ENCODE results near the gene SLC37A1. TPM values are rescaled to one million over a fixed set of nuclear protein-coding genes. Genes with fewer than 3 reads are reported as not detected.

SLC37A1 gene
- total RNA-seq, 2 experiments from 2014 or later, result 18.9 to 19.2 TPM

DNA sequence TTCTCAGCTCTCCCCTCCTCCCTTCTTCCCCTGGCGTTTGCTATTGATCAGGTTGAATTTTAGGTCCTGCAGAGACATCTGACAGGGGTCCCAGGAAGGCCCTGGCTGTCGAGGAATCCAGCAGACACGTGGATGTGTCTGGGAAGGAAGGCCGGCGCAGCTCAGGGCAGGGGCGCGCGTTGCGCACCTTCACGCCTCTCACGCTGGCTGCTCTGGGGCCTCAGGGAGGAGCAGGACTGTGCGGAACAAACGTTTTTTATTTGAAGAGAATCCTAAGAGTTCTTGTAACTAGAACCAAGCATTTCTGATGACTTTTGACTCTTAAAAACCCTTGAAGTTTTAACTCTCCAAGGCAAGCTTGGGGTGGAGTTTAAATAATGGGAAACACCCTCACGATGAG lies 54.2 kb downstream of the SLC37A1 start:
- Mint-ChIP-seq H3K27me3 (ENCODE audit: low read depth) (no peaks in the 10 kb centered on the region), H3K27ac (no peak overlapping the region), H3K4me1 (ENCODE audit: low read depth) (no peaks in the 10 kb centered on the region), H3K9me3 (ENCODE audit: insufficient read depth) (no peaks in the 10 kb centered on the region), H3K4me3 (no peak overlapping the region), H3K36me3 (ENCODE audit: low read depth) (peaks cover 12% of the 10 kb centered on the region)
- no peak for DNase-seq
- ATAC-seq, result no peak
- ChIA-PET CTCF (no interaction called here), POLR2A (no interaction called here)

DNA sequence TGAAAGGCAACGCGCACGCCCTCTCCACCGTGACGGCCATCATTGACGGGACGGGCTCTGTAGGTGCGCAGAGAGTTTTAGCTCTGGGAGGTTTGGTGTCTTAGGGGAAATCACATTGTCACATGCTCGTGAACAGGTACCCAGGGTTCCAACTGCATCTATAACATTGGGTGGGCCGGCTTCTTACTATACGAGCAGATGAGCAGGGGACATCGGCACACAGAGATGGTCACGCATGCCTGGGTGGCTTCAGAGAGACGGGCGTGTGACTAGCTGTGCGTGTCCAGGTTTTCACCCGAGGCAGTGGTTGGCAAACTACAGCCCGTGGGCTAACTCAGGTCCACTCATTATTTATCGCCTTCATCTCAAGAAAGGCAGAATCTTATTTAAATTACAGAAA lies 54.7 kb downstream of the SLC37A1 start:
- H3K27ac Mint-ChIP-seq, result no peak overlapping the region

GRCh38 chr21:42568866-42569731 lies 55.4 kb downstream of the SLC37A1 start:
- no peak for ATAC-seq
- Mint-ChIP-seq H3K27ac (no peak overlapping the region), H3K27me3 (ENCODE audit: low read depth) (no peaks in the 10 kb centered on the region), H3K4me3 (no peak overlapping the region), H3K4me1 (ENCODE audit: low read depth) (no peaks in the 10 kb centered on the region), H3K9me3 (ENCODE audit: insufficient read depth) (no peaks in the 10 kb centered on the region), H3K36me3 (ENCODE audit: low read depth) (peaks cover 12% of the 10 kb centered on the region)
- CTCF ChIA-PET, result no interaction called here
- no peak for DNase-seq
- POLR2A ChIA-PET, result no interaction called here

More for the DNA sequence above, 54.7 kb downstream of the SLC37A1 start:
- DNase-seq (no peak), ATAC-seq (no peak)
- no peak overlapping the region for H3K4me3 Mint-ChIP-seq
- H3K9me3 Mint-ChIP-seq (ENCODE audit: insufficient read depth), result no peaks in the 10 kb centered on the region
- no peaks in the 10 kb centered on the region for H3K4me1 Mint-ChIP-seq (ENCODE audit: low read depth)
- H3K27me3 Mint-ChIP-seq (ENCODE audit: low read depth), result no peaks in the 10 kb centered on the region
- H3K36me3 Mint-ChIP-seq (ENCODE audit: low read depth), result peaks cover 12% of the 10 kb centered on the region
- POLR2A ChIA-PET, result no interaction called here
- CTCF ChIA-PET, result no interaction called here

- Mint-ChIP-seq H3K27ac (no peak overlapping the region), H3K36me3 (ENCODE audit: low read depth) (peaks cover 12% of the 10 kb centered on the region), H3K4me3 (no peak overlapping the region), H3K4me1 (ENCODE audit: low read depth) (no peaks in the 10 kb centered on the region), H3K9me3 (ENCODE audit: insufficient read depth) (no peaks in the 10 kb centered on the region), H3K27me3 (ENCODE audit: low read depth) (no peaks in the 10 kb centered on the region)
- no peak for ATAC-seq
- POLR2A ChIA-PET, result no interaction called here
- no peak for DNase-seq
- CTCF ChIA-PET, result no interaction called here
These were observed 56.2 kb downstream of the SLC37A1 start for GRCh38 chr21:42569732-42570301.

DNA sequence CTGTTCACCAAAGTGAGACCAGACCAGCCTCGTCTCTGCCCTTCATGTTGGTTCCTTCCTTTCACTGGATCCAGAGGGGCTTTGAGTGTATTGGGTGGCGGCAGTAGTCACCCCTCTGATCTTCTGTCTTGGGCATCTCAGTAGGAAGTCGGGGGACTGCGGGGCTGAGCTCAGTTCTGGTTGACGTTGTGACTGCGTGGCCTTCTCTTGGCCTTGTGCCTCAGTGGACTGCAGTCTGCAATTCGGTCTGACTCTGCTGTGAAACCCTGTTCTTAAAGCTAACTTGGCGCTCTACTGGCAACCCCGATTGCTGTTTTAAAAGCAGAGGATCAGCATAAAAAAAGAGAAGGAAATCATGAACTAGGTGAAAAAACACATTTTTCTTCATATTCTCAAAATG lies 56.7 kb downstream of the SLC37A1 start:
- H3K4me3 Mint-ChIP-seq, result no peak overlapping the region
- DNase-seq (no peak), ATAC-seq (no peak)
- no peaks in the 10 kb centered on the region for H3K4me1 Mint-ChIP-seq (ENCODE audit: low read depth)
- ChIA-PET POLR2A (no interaction called here), CTCF (no interaction called here)
- H3K27ac Mint-ChIP-seq, result no peak overlapping the region
- peaks cover 18% of the 10 kb centered on the region for H3K36me3 Mint-ChIP-seq (ENCODE audit: low read depth)
- no peaks in the 10 kb centered on the region for H3K9me3 Mint-ChIP-seq (ENCODE audit: insufficient read depth)
- no peaks in the 10 kb centered on the region for H3K27me3 Mint-ChIP-seq (ENCODE audit: low read depth)

- ATAC-seq (no peak), DNase-seq (no peak)
- CTCF ChIA-PET, result no interaction called here
- peaks cover 23% of the 10 kb centered on the region for H3K36me3 Mint-ChIP-seq (ENCODE audit: low read depth)
- POLR2A ChIA-PET, result no interaction called here
- H3K4me3 Mint-ChIP-seq, result no peak overlapping the region
- no peaks in the 10 kb centered on the region for H3K4me1 Mint-ChIP-seq (ENCODE audit: low read depth)
- H3K9me3 Mint-ChIP-seq (ENCODE audit: insufficient read depth), result peaks cover 3% of the 10 kb centered on the region
- H3K27me3 Mint-ChIP-seq (ENCODE audit: low read depth), result no peaks in the 10 kb centered on the region
- no peak overlapping the region for H3K27ac Mint-ChIP-seq
These were observed 57.3 kb downstream of the SLC37A1 start for GRCh38 chr21:42570841-42571387.

- POLR2A ChIA-PET, result no interaction called here
- Mint-ChIP-seq H3K4me1 (ENCODE audit: low read depth) (no peaks in the 10 kb centered on the region), H3K36me3 (ENCODE audit: low read depth) (peaks cover 29% of the 10 kb centered on the region), H3K27me3 (ENCODE audit: low read depth) (no peaks in the 10 kb centered on the region), H3K27ac (no peak overlapping the region), H3K9me3 (ENCODE audit: insufficient read depth) (peaks cover 10% of the 10 kb centered on the region), H3K4me3 (no peak overlapping the region)
- DNase-seq (no peak), ATAC-seq (no peak)
- CTCF ChIA-PET, result no interaction called here
These were observed 57.9 kb downstream of the SLC37A1 start for GRCh38 chr21:42571391-42572150.

DNA sequence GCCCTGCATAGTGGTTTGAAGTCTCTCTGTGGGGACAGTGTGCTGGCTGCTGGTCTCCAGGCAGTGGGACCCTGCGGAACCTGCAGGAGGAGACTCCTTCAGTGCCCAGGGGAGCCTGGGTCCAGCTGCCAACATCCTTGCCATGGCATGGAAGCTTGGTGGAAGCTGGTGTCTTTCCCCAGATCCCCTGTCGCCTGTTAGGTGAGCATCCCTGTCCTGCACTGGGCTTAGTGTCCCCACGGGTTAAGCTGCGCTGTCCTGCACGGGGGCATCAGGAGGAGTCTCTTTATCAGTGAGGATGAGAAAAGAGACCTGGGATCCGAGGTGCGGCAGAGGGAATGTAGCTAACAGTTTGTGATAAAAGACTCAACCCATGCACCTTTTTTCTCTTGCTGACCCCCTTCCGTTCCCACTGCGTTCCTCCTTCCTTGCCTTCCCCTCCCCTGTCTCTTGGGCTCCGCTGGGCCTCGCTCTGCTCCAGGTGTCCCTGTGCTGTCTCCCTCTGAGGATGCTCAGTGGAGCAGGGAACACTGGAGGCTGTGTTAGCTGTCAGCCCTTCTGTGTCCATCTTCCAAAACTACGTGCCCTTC lies 59.3 kb downstream of the SLC37A1 start:
- Mint-ChIP-seq H3K27me3 (ENCODE audit: low read depth) (no peaks in the 10 kb centered on the region), H3K9me3 (ENCODE audit: insufficient read depth) (peaks cover 14% of the 10 kb centered on the region), H3K4me3 (no peak overlapping the region), H3K27ac (no peak overlapping the region), H3K4me1 (ENCODE audit: low read depth) (no peaks in the 10 kb centered on the region), H3K36me3 (ENCODE audit: low read depth) (peaks cover 34% of the 10 kb centered on the region)
- POLR2A ChIA-PET, result no interaction called here
- CTCF ChIA-PET, result no interaction called here
- no peak for ATAC-seq
- DNase-seq, result no peak

DNA sequence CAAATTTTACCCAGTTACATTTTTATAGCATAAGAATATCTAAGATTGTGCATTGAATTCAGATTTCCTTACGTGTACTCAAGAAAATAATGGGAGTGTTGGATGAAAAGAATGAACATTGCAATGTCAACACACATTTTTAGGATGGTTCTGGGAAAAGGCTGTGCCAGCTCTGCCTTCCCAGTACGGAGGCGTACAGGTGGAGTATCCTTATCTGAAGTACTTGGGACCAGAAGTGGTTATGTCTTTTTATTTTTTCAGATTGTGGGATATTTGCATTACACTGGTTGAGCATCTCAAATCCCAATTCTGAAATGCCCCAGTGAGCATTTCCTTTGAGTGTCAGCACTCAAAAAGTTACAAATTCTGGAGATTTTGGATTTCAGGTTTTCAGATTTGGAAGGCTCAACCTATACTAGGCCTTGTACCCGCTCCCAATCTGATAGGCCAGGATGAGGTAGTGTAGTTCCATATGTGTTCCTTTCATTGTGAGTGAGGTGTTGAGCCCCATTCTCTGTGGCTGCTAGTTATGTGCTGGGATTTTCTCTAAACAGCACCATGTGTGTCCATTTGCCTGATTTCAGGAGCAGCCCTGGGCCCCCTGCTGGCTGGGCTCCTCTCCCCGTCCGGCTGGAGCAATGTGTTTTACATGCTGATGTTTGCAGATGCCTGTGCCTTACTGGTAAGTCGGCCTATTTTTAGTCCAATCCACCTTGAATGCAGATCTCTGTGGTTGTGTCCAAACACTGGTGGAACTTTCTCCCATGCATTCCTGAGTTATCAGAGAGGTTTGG lies 60.8 kb downstream of the SLC37A1 start:
- ChIA-PET POLR2A (no interaction called here), CTCF (no interaction called here)
- Mint-ChIP-seq H3K4me3 (no peak overlapping the region), H3K9me3 (ENCODE audit: insufficient read depth) (peaks cover 14% of the 10 kb centered on the region), H3K36me3 (ENCODE audit: low read depth) (peaks cover 32% of the 10 kb centered on the region), H3K4me1 (ENCODE audit: low read depth) (no peaks in the 10 kb centered on the region), H3K27ac (no peak overlapping the region), H3K27me3 (ENCODE audit: low read depth) (no peaks in the 10 kb centered on the region)
- no peak for ATAC-seq
- DNase-seq, result no peak

DNA sequence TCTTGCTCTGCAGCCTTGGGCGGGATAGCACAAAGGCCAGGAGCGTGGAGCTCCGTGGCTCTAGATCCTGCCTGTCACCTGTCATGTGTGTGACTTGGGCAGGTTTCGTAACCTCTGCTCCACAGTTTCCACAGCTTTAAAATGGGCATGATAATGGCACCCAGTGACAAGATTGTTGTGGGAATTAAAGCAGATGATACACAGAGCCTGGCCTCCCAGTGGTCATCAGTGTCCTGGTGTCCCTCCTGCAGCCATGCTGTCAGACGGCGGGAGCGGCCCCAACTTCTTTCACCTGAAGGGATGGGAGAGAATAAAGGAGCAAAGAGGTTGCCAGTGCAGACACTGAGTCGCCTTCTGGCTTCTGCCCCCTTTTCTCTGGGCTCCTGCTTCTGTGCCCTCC lies 61.5 kb downstream of the SLC37A1 start:
- Mint-ChIP-seq H3K27me3 (ENCODE audit: low read depth) (no peaks in the 10 kb centered on the region), H3K4me1 (ENCODE audit: low read depth) (no peaks in the 10 kb centered on the region), H3K27ac (no peak overlapping the region), H3K36me3 (ENCODE audit: low read depth) (peaks cover 32% of the 10 kb centered on the region), H3K9me3 (ENCODE audit: insufficient read depth) (peaks cover 14% of the 10 kb centered on the region), H3K4me3 (no peak overlapping the region)
- POLR2A ChIA-PET, result no interaction called here
- DNase-seq (no peak), ATAC-seq (no peak)
- CTCF ChIA-PET, result no interaction called here

- DNase-seq (no peak), ATAC-seq (no peak)
- CTCF ChIA-PET, result interaction anchor here (0.6 to 1.3 kb wide), 2 partner anchors 16 to 255 kb away, joined by 3 read pairs; no protein-coding TSS in a partner anchor
- POLR2A ChIA-PET, result no interaction called here
- H3K4me3 Mint-ChIP-seq, result no peak overlapping the region
- H3K9me3 Mint-ChIP-seq (ENCODE audit: insufficient read depth), result peaks cover 14% of the 10 kb centered on the region
- H3K27ac Mint-ChIP-seq, result no peak overlapping the region
- H3K36me3 Mint-ChIP-seq (ENCODE audit: low read depth), result peaks cover 30% of the 10 kb centered on the region
- no peaks in the 10 kb centered on the region for H3K4me1 Mint-ChIP-seq (ENCODE audit: low read depth)
- H3K27me3 Mint-ChIP-seq (ENCODE audit: low read depth), result no peaks in the 10 kb centered on the region
These were observed 63.0 kb downstream of the SLC37A1 start for GRCh38 chr21:42576639-42577038.

Data from activated CD8-positive, alpha-beta T cell treated with anti-CD3 and anti-CD28 coated beads, Interleukin-2, amount 10 ng/mL, durations not matched to agents 7 days and 5 days (primary cell).